Duodenal mucosa (tissue), 2 donors: ENCODE data around the gene ADAM21.
"Not testable (repeated sequence)": the region's sequence is repeated elsewhere in the genome, so short reads cannot be mapped to it uniquely, and the experiment has no call there.

Experiments
- H3K27ac ChIP-seq: one replicate; pipeline ENCODE4 v1.7.0; 2013; ENCODE audit warnings: low read depth, low read length
- H3K27me3 ChIP-seq, 2 donors: one replicate each; pipeline ENCODE4 v1.7.0; 2013; ENCODE audit warnings: low read length in 2 of 2, control low read depth in 1 of 2; ENCODE audit not compliant: insufficient read depth in 2 of 2, control insufficient read depth in 1 of 2
- H3K36me3 ChIP-seq, 2 donors: one replicate each; pipeline ENCODE4 v1.7.0; 2013; ENCODE audit warnings: low read length in 2 of 2, control low read depth in 1 of 2; ENCODE audit not compliant: insufficient read depth in 2 of 2, control insufficient read depth in 1 of 2
- H3K4me1 ChIP-seq, 2 donors: one replicate each; pipeline ENCODE4 v1.7.0; 2013; ENCODE audit warnings: low read length in 2 of 2, control low read depth in 1 of 2; ENCODE audit not compliant: insufficient read depth in 2 of 2, control insufficient read depth in 1 of 2
- H3K4me3 ChIP-seq, 2 donors: one replicate each; pipeline ENCODE4 v1.7.0; 2013; ENCODE audit warnings: low read length in 2 of 2, low read depth in 1 of 2
- H3K9ac ChIP-seq, 2 donors: one replicate each; pipeline ENCODE4 v1.7.0; 2013; ENCODE audit warnings: low read length in 2 of 2, low read depth in 1 of 2
- H3K9me3 ChIP-seq, 2 donors: one replicate each; pipeline ENCODE4 v1.7.0; 2013; ENCODE audit warnings: low read length in 2 of 2, control low read depth in 1 of 2; ENCODE audit not compliant: control insufficient read depth in 1 of 2

The ADAM21 gene

DNA sequence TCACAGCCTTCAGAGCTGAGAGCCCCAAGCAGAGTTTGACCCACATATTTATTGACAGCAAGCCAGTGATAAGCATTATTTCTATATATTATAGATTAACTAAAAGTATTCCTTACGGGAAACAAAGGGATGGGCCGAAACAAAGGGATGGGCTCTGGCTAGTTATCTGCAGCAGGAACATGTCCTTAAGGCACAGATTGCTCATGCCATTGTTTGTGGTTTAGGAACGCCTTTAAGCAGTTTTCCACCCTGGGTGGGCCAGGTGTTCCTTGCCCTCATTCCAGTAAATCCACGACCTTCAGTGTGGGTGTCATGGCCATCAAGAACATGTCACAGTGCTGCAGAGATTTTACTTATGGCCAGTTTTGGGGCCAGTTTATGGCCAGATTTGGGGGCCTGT lies 25.4 kb upstream of the ADAM21 start:
- not testable (repeated sequence) for H3K9ac ChIP-seq, H3K4me1 ChIP-seq, H3K27ac ChIP-seq, H3K27me3 ChIP-seq, H3K9me3 ChIP-seq, H3K4me3 ChIP-seq, H3K36me3 ChIP-seq

DNA sequence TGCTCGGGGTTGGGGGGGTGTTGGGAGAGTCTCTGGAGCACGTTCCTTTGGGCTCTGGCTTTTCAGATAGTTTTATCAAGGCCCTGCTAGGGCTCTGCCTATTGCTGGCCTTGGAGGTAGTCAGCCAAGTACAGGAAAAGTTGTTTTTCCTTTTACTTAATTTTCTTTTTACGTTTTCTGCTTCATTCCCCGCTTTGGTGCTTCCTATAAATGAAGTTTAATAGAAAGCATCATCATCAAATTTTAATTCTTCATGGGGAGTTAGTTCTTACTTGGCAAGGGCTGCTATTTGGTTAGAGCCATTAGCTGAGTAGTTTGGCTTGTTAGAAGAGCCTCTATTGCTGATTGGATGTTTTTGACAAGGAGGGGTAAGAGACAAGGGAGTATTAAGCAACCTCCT lies 15.1 kb upstream of the ADAM21 start:
- Histone ChIP-seq H3K9me3 (peaks cover 13 to 18% of the 10 kb centered on the region in 2 donors), H3K9ac (no peak overlapping the region), H3K4me3 (no peak overlapping the region), H3K4me1 (no peaks in the 10 kb centered on the region), H3K27ac (no peak overlapping the region), H3K36me3 (no peaks in the 10 kb centered on the region), H3K27me3 (no peaks in the 10 kb centered on the region)

DNA sequence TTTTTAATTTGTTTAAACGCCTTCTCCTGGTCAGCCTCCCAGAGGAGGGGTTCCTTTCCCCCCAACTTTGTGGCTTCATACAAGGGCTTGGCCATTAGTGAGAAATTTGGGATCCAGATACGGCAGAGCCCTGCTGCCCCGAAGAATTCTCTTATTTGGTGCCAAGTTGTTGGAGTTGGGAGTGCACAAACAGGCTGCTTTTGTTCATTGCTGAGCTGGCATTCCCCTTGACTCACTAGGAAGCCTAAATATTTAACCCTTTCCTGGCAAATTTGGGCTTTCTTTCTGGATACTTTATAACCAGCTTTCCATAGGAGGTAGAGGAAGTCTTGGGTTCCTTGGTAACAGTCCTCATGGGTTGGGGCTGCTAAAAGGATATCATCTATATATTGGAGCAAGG lies 10.3 kb upstream of the ADAM21 start:
- Histone ChIP-seq H3K36me3 (peaks cover 0 to 2% of the 10 kb centered on the region in 2 donors), H3K4me1 (no peaks in the 10 kb centered on the region), H3K4me3 (no peak overlapping the region), H3K27ac (no peak overlapping the region), H3K9ac (no peak overlapping the region), H3K27me3 (no peaks in the 10 kb centered on the region), H3K9me3 (peaks cover 27 to 29% of the 10 kb centered on the region in 2 donors)

DNA sequence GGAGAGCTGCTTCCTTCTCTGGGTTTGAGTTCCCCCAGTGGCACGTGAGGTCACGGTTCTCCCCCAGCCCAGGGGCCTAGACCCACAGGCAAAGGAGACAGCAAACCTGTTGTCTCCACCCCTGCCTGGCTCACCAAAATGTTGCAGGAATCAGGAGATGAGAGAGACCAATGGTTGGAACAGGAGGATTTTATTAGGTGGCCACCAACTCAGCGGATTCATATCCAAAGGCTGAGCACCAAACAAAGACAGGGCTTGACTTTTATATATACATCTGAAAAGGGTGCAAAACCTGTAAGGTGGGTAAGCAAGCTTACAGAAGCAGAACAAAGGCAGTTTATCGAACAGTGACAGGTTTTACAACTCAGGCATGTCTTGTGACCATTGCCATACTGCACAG lies 9.2 kb upstream of the ADAM21 start:
- Histone ChIP-seq H3K4me1 (no peaks in the 10 kb centered on the region), H3K27ac (no peak overlapping the region), H3K4me3 (no peak overlapping the region), H3K36me3 (peaks cover 0 to 2% of the 10 kb centered on the region in 2 donors), H3K9ac (no peak overlapping the region), H3K27me3 (no peaks in the 10 kb centered on the region), H3K9me3 (peaks cover 19 to 23% of the 10 kb centered on the region in 2 donors)

DNA sequence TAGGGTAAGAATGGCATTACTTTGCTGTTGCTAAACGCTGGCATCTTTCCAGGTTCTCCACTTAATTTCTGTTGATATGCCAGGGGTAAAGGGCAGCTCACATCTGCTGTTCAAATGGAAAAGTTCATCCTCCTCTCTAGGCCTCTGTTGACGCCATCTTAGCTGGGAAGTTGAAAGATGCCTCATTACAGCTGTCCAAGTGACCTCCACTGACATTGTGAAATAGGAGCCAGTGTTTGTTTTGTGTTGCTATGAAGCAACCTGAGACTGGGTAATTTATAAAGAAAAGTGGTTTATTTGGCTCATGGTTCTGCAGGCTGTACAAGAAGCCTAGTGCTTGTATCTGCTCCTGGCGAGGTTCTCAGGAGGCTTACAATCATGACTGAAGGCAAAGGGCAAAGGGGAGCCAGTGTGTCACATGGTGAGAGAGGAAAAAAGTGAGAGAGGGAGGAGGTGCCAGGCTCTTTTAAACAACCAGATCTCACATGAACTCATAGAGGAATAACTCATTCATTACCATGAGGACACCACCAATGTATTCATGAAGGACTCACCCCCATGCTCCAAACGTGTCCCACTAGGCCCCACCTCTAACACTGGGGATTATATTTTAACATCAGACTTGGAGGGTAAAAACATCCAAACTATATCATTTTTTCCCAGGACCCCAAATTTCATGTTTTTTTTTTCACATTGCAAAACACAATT lies 3.2 kb upstream of the ADAM21 start:
- Histone ChIP-seq H3K27ac (no peak overlapping the region), H3K36me3 (no peaks in the 10 kb centered on the region), H3K9me3 (peaks cover 0 to 3% of the 10 kb centered on the region in 2 donors), H3K4me1 (no peaks in the 10 kb centered on the region), H3K27me3 (no peaks in the 10 kb centered on the region), H3K4me3 (no peak overlapping the region), H3K9ac (no peak overlapping the region)

DNA sequence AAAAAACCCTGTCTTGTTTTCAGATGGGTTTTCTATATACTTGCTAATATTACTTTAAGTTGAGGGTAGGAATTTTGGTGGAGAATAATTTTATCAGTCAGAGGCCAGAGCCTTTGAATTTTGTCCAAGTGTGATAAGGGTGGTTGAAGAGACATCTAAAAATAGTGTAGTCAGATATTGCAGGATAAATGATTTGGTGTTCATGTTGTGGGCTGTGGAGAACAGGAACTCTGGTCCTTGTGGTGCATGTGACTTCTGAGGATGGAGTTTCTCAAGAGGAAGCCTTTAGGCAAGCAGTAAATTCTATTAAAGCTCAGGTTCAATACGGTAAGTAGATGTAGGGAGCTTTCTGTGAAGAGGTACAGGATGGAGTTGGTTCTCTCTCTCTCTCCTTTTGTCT lies 2.8 kb downstream of the ADAM21 start:
- H3K9me3 ChIP-seq: no peaks in the 10 kb centered on the region
- no peak overlapping the region for H3K4me3 ChIP-seq
- H3K9ac ChIP-seq: no peak overlapping the region
- H3K4me1 ChIP-seq: no peaks in the 10 kb centered on the region
- H3K36me3 ChIP-seq: no peaks in the 10 kb centered on the region
- no peaks in the 10 kb centered on the region for H3K27me3 ChIP-seq
- H3K27ac ChIP-seq: no peak overlapping the region

DNA sequence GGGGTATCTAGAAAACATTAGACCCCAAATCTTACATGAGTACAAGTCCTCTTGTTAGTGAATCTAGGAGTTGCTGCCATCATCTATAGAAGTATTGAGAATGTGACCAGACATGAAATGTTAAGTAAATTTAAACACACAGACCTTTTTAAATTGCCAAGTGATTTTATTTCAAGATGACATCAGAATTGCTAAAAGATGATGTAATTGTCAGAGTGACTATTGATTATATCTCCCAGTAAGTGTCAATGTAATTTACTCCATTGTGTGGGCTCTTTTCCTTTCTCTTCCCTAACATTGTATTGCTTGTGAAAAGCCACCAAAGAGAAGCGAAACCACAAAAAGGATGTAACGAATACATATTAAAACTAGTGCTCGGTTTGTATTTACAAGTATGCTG lies 16.8 kb downstream of the ADAM21 start:
- Histone ChIP-seq H3K4me1 (no peaks in the 10 kb centered on the region), H3K9me3 (no peaks in the 10 kb centered on the region), H3K27ac (no peak overlapping the region), H3K9ac (no peak overlapping the region), H3K36me3 (no peaks in the 10 kb centered on the region), H3K27me3 (no peaks in the 10 kb centered on the region), H3K4me3 (no peak overlapping the region)

DNA sequence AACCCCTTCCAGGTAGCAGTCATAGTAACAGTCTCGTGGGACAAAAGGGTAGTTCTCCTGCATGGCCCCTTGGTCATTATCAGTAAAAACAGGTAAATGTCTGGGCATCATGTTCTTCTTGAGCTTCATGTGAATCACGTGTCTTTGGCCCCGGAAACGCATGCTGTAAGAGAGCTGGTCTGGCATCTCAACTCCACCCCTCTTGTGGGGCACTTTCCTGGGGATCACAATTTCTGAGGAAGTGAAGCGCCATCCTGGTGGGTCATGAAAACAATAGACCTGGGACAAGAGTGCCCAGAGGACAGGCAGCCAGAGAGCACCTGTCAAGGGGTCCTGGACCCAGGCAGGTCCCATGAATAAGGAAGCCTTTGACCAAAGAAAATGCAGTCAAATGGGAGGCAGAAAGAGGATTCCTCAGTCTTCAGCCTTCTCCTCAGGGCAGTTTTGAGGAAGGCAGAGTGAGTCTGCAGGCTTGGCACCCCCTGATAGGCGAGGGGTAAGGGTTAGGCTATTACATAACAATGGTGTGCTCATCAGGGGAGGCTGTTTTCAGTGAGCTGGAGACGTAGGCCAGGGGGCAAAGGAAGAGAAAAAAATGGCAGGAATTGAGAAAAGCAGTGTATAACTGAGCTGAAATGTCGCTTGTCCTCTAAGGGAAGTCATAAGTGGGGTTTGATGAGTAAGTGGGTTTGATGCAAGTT lies 19.0 kb downstream of the ADAM21 start:
- H3K4me3 ChIP-seq, H3K27me3 ChIP-seq, H3K4me1 ChIP-seq, H3K9ac ChIP-seq, H3K27ac ChIP-seq, H3K9me3 ChIP-seq, H3K36me3 ChIP-seq: not testable (repeated sequence)

DNA sequence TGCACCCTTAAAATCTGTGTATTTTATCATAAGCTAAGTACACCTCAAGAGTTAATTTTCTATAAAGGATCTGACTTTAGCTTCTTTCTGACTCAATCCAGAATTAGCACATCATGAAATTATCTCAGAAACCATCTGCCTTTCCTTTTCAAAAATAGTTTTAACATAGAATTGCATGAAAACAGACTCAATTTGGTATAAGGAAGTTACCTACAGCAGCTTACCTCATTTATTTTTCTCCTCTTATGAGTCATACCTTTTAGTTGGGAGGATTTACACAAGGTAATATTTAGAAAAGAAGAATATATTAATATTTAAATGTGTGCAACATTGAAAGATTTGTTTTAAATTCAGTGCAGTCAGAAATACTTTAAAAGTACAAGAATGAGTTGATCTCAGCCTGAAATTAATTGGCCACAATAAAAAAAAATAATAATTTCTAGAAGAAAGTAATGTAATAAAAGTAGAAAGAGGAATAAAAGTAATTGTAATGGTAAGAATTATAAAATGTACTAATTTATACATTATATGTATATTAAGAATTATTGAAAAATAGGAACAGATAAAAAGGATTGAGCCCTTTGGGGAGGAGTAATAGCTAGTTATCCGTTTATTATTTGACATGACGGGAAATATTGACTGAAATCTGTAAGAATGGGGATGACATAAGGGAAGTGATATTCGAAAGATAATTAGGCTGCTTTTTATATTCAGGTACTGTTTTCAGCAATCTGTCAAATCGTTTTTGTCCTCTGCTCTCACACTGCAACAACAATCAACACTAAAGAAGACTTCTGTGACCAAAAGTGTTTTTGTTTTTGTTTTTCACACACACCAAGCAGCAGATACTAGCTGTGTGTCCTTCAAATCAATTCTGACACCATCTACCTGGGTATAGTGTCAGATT lies 20.5 kb downstream of the ADAM21 start:
- H3K27ac ChIP-seq: no peak overlapping the region
- H3K9ac ChIP-seq: no peak overlapping the region
- H3K36me3 ChIP-seq: no peaks in the 10 kb centered on the region
- H3K9me3 ChIP-seq: no peaks in the 10 kb centered on the region
- H3K27me3 ChIP-seq: no peaks in the 10 kb centered on the region
- H3K4me3 ChIP-seq: no peak overlapping the region
- no peaks in the 10 kb centered on the region for H3K4me1 ChIP-seq

DNA sequence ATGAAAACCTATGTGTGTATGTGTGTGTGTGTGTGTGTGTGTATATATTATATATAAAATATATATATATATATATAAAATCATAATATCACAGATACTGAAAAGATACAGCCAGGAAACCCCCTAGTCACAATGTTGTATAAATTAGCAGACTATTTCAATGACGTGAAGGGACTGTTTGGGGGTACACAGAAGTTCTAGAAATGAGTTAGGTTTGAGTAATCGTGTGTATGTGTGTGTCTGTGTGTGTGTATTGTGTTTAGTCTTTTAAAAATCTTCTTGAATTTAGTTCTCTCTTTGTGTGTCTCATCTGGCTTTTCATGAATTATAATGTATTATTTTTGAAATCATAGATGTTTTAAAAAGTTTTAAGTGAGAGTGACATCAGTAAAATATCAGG lies 21.9 kb downstream of the ADAM21 start:
- H3K36me3 ChIP-seq: no peaks in the 10 kb centered on the region
- H3K4me3 ChIP-seq: no peak overlapping the region
- H3K27ac ChIP-seq: no peak overlapping the region
- H3K4me1 ChIP-seq: no peaks in the 10 kb centered on the region
- H3K9ac ChIP-seq: no peak overlapping the region
- no peaks in the 10 kb centered on the region for H3K9me3 ChIP-seq
- no peaks in the 10 kb centered on the region for H3K27me3 ChIP-seq
